Ecto neural progenitor cell (in vitro differentiated cells): ENCODE data around the gene PROK2.
A peak's percentile ranks its signal among the peaks of the same experiment; 100 is the strongest.

Source experiments
- DNase-seq: peaks from one replicate; pipeline ENCODE4 v3.0.0-alpha.2; 2018; ENCODE audit warnings: low spot score

Gene PROK2, protein sequence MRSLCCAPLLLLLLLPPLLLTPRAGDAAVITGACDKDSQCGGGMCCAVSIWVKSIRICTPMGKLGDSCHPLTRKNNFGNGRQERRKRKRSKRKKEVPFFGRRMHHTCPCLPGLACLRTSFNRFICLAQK

DNA sequence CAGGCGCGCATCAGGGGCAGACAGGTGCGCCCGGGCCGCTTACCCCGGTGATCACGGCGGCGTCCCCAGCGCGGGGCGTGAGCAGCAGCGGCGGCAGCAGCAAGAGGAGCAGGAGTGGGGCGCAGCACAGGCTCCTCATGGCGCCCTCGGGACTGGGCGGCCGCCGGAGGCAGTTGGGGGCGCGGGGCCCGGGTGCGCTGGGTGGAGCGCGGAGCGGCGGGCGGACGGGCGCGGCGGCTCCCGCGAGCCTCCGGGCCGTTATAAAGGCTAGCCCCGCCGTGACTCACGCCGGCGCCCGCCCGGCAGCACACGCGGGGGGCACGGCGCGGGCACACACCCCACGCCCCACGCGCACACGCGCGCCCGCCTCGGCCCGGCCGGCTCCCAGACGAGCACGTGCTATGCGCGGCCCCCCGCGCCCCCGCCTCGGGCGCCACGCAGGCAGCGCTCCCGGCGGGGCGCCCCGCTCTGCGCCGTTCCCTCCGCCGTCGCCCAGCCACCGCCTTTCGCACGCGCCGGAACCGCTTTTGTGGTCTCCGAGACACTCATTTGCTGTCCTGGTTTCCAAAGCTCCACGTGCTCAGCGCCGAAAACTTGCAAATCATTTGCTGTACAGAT is at the start of gene PROK2:
Gene PROK2 (minus strand): TSS at position 235 of the 618 bp plus-strand sequence. CDS start 96 bp downstream, at position 139.
- peak; percentile 72 for DNase-seq

DNA sequence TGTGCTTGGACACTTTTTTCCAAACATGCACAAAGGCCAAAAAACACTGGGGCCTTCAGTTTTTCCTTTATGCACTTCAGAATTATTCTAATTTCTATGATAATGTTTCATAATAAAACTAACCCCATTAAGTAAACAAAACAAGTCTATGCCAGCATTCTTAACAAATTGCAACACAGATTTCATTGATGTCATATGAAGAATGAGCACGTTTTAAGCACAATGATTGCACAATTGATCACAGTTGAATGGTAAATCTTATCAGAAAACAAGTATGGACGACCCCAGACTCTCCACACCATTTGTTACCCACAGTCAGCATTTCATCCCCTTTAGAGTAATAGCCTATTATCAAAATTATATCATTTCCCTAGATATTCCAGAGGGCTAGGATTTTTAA is 46.7 kb upstream of the PROK2 start:
- no peak for DNase-seq

DNA sequence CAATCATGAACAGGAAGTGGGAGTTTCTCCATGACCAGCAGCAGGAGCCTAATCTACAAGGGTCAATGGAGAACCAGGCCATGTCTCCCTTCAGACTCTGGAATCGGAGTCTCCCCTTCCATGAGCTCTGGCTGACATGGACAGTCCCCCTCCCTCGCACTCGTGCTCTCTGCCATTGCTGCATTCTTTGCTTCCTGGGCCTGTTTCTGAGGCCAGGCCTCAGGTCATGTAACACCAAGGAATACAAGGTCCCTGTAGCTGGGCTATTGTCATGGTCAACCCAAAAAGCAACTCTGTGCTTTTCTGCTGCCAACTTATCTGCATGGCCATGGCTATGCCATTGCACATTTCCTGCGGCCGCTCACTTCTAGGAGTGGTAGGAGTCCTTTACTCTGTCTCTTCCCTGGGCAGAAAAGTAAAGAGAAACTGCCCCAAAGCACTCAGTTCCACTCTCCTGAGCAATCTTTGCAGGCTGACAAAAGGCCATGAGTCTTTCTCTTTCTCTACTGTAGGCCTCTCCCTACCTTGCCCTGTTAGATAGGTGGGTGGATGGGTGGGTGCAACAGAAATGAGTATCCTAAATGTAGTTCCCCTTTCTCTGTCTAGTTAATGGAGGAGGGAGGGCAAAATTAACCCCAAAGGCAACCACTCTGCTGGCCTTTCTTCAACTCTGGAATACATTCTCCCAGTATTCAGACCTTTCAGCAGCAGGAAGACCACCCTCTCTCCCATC is 40.8 kb upstream of the PROK2 start:
- no peak for DNase-seq

DNA sequence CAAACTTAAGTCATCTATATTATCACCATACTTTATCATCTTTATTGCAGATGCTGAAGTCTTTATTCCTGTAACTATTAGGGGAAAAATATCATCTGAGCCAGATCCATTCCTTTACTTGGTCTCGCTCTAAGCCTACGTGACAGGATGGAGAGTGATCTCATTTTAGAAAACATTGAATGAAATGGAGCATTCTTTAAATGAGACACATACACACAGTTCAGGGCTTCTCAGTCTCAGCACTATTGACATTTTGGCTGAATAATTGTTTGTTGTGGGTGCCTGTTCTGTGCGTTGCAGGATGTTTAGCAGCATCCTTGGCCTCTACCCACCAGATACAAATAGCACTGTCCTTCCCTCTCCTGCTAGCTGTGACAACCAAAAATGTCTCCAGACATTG is 36.2 kb upstream of the PROK2 start:
- DNase-seq, result no peak

DNA sequence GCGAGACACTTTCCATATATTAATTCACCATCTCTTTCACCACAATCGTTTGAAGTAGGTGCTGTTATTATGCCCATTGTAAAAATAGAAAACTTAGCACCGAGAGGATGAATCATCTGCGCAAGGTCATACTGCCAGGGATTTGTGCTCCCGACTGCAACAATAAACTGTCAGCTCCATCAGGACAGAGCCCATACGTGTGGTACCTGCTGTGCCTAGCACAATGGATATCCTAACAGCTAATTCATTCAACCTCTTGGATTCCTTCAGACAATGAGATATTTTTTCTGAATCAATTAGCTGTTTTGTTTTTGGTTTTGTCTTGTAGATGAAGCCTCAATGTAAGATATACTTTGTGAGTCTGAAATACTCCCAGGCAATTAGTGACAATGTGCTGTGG is 32.3 kb upstream of the PROK2 start:
- no peak for DNase-seq

DNA sequence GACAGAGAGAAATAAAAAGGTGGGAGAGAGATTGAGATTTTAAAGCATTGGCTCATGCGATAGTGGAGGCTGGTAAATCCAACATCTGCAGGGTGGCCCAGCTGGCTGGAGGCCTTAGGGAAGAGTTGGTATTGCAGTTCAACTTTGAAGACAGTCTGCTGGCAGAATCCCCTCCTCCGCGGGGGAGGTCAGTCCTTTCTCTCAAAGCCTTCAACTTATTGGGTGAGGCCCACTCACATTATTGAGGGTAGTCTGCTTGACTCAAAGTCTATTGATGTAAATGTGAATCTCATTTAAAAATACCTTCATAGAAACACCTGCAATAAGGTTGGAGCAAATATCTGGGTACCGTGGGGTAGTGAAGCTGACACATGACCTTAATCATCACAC is 31.8 kb upstream of the PROK2 start:
- DNase-seq, result no peak

DNA sequence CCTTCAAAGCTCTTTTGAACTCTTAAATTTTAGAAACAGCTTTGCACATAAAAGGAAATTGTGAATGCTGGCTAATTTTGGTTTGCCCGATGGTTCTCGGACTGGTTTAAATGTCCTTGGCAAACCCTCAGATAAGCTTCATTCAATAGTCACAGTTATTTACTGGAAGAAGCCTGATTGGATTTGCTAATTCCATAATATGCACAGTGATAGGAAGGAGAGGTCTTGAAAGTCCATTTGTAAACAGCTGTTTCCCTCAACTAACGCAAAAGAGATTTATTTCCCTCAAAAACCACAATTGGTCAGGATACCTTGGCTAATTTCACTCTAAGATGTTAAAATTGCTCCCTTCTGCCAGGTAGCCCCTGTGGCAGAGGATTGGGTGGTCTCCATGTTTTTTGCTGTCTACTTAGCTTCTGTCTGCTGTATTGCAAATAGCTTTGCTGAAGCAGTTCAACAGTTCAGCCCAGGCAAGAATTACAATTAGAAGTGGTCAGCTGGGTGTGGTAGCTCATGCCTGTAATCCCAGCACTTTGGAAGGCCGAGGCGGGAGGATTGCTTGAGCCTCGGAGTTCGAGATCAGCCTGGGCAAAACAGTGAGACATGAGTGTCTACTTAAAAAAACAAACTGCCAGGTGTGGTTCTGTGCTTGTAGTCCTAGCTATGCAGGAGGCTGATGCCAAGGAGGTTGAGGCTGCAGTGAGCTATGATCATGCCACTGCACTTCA is 30.6 kb upstream of the PROK2 start:
- DNase-seq, result no peak

DNA sequence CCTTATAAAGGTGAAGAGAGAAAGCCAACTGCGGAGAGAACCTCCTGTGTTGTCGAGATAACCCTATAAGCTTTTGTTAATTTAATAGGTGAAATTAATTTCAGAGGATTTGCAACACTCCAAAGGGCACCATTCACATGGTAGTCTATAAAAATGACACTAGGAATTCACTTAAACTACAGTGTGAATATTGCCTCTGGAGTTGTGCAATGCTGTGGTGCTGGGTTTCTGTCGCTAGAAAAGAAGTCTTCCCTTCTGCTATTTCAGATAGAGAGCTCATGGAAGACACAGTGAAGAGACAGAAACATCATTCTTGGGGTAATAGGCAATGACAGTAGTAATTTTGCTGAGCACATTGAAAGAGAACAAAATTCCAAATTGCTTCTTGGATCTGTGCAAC is 28.8 kb upstream of the PROK2 start:
- DNase-seq, result no peak

DNA sequence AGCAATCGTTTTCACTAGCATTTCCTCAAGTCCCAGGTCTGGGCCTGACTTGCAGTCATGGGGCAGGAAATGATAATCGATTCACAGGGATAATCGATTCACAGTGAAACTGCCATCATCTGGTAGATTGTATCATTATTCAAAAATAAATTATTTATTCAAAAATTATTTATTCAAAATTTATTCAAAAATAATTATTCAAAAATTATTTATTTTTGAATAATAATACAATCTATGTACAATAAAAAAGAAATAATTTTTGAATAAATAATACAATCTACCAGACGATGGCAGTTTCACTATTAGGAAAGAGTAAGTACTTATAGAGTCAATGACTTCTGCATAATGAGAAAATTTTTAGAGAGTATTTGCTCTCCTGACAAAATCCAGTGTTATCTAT is 28.1 kb upstream of the PROK2 start:
- no peak for DNase-seq

DNA sequence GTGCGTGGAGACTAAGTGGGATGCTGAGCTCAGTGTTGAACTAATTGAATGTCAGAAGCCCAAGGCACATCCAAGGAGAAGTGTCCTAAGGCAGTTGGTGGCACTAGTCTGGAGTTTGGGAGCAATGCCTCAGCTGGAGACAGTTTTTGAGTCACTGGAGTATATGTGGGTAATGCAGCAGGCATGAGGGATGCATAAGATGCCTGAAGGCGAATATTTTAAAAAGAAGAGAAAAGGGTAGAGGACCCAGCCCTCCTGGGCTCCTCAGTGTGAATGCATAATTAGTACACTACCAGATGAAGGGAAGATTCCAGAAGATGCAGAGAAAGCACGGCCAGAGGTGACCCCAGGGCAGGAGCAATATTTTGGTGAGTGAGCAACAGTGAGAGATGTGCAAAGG is 25.1 kb upstream of the PROK2 start:
- DNase-seq, result no peak

DNA sequence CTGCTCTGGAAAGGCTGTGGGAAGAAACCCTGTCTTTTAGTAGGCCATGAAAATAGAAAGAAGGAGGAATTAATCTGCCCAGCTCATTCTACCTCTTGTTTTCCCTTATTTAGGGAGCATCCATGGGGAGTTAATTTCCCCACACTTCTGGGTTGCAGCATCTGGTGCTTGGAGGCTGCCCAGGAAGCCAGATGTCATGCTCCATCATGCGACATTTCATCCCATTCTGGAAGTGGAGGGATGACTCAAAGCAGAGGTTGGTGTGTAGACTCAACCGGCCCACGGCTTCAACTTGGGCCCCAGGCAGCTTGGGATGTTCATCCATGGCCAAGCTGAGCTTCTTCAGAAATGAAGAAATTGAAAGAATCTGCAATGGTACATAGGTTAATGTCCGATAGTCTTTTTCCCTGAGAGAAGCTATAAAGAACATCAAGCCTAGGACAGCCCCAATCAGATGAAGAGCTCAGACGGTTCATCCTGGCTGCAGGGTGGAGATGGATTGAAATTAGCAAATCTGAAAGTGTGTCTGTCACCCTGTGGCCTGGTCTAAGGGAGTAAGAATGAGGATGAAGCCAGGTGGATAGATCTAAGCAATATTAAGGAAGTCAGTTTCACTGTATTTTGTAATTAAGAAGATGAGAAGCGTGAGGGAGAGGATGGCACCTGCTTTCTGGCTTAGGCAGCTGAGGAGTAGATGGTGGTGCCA is 24.5 kb upstream of the PROK2 start:
- DNase-seq, result no peak

DNA sequence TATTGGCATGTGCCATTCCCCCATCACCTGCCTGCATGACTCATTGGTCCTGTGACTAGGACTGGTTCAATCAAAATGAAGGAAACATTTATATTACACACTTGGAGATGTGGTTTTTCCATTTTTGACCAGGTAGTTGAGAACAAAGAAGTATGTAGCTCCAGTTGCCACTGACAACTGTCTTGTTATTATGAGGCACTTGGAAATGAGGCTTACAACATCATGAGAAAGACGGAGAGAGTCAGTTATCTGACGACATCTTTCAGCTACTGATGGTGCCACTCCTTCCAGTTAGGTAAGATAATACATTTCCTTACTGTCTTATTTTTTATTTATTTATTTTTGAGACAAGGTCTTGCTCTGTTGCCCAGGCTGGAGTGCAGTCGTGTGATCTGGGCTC is 21.8 kb upstream of the PROK2 start:
- DNase-seq, result no peak

DNA sequence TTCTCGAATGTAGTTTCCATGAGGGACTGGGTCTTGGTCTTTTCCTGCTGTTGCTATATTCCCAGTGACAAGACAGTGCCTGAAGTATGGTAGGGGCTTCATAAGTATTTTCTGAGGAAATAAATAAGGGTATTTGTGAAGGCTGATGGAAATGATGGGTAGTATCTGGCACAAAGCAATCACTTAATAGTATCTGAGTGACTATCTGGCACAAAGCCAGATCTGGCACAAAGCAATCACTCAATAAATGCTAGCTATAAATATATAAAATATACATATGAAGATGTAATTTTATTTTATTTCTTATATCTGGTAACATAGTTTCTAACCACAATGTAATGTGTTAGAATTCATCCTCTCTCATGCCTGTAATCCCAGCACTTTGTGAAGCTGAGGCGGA is 20.7 kb upstream of the PROK2 start:
- no peak for DNase-seq

DNA sequence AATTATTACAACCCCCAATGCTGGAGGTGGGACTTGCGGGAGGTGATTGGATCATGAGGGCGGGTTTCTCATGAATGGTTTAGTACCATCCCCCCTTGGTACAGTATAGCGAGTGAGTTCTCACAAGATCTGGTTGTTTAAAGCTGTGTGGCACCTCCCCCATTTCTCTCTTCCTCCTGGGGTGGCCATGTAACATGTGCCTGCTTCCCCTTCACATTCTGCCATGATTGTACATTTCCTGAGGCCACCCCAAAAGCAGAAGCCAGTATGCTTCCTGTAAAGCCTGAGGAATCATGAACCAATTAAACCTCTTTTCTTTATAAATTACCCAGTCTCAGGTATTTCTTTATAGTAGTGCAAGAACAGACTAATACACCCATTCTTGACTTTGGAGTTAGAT is 20.3 kb upstream of the PROK2 start:
- no peak for DNase-seq

DNA sequence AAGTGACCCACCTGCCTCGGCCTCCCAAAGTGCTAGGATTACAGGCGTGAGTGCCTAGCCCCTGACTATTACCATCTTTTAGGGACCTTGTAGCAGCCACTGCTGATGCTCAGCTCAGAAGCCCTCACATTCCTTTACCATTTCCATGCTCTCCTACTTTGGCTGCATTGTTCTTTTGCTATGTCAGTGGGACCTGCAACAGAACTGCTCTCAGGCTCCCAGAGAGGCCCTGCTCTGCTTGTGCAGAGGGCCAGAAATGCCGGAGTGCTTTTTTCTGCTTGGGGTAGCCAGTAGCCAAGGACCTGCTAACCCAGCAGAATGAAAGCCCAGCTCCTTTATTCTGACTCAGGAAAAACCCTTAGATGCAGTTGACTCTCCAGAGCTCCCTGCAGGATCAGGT is 18.3 kb upstream of the PROK2 start:
- DNase-seq, result no peak

DNA sequence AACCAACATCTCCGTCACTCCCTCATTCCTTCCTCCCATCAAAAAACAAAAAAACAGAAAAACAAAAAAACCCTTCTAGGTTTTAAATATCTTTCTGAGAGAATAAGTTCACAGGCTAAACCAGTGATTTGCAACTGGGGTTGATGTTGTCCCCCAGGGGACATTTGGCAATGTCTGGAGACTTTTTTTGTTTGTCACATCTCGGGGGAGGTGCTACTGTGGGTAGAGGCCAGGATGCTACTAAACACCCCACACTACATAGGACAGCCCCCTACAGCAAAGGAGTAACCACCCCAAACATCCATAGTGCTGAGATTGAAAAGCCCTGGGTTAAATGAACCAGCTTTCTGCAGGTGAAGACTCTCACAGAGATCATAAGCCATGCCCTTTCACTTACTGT is 17.0 kb upstream of the PROK2 start:
- DNase-seq, result no peak

DNA sequence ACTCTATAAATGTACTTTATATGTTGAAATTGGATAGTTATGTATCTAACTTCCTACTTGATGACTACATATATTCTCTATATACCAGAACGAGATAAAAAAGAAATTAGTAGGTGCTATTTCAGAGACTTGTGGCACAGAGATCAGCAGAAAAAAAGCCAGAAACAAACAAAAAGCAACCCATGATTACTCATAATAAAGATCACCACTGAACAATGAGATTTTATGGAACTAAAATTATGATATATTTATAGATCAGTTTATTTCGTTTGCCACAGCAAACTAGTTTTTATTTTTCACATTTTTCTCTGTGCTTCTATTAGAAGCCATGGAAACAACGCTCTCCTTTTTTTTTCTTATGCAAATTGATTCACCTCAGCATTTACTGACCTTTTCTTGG is 15.1 kb upstream of the PROK2 start:
- DNase-seq, result no peak

DNA sequence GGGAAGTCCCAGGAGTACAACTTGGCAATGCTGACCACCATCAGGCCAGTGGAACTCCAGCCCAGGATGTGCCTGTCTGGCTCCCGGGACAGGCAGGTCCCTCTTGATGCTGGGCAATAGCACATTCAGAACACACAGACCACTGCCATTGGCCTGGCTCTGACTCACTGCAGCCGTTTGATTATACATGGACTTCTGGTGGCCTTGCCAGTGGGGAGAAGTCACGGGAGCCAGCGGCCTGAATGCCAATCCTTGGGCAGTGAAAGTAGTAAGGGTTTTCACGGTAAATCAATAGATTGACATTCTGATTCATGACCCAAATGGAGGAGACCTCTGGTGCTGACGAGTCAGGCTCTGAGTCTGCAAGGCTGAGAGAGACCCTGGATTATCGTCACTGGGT is 12.5 kb upstream of the PROK2 start:
- no peak for DNase-seq

DNA sequence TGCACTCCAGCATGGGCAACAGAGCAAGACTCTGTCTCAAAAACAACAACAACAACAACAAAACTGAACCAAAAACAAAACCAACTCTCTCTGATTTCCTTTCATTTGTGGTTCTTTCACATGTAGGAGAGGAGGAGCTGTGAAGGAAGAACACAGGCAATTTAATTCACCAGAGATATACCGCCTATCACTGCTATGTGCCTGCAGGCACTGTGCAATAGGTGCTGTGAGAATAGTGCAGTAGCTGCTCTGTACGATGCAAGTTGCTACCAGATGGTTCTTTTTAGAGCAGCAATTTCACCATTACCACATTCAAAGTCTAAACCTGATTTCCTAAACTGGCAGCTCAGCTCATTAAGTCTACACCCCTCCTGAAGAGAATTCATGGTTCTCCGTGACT is 11.3 kb upstream of the PROK2 start:
- no peak for DNase-seq

DNA sequence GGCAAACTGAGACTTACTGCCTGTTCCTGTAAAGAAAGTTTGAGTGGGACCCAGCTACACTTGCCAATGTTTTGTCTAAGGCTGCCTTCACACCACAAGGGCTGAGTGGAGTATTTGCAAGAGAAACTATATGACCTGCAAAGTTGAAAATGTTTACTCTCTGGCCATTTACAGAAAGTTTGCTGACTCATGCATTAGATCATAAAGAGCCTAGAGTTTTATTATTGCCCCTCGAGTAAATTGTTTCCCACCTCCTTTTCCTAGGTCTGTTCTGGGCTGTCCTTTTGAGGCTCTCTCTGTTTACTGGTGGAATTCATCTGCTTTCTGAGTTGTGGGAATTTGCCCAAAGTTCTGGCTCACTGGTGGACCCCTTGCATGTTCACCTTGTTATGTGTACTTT is 6.7 kb upstream of the PROK2 start:
- no peak for DNase-seq

DNA sequence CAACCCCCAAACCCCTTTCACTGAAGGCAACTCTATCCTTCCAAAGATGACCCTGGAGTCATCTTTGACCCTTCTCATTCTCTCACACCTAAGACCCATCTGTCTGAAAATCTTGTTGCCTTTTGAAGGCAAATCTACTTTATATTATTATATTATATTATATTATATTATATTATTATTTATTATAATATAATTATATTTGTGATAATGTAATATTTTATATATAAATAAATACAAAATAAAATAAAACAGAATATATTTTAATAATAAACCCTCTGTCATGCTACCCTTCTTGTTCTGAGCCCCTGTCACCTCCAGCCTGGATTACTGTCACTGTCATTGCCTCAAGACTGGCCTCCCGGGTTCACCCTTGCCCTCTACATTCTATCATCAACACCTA is 5.0 kb upstream of the PROK2 start:
- DNase-seq, result no peak

DNA sequence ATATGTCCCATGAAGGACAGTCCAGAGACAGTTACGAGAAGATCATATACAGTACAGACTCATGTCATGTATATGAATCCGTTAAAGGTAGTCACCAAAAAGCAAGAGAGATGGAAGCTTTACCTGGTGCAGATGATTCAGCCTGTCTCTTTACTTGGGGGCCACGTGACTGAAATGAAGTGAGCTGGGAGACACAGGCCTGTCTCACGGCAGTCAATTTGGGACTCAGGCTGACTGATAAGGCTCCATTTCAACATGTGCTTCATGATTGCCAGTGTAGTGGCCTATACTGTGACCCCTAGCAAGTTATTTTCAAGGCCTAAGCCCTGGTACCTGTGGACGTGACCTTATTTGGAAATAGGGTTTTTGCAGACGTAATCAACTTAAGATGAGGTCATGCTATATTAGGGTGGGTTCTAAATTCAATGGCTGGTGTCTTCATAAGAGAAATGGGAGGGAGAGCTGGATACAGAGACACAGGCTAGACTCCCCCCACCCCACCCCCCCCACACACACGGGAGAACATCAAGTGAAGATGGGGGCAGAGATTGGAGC is 3.0 kb upstream of the PROK2 start:
- DNase-seq, result no peak
